AG04450 (cell line): ENCODE measurements around the gene TSPOAP1. TPM values are rescaled to one million over a fixed set of nuclear protein-coding genes. Genes with fewer than 3 reads are reported as not detected.
A peak's percentile ranks its signal among the peaks of the same experiment; 100 is the strongest.

Experiments
- CTCF ChIA-PET: fragments of 300-600, 350-600 bp; formaldehyde crosslinking; extraction: SDS; loops from one replicate; lab custom pipeline; 2022; ENCODE audit warnings: antibody characterized with exemption, inconsistent platforms; lab: Charles Lee
- POLR2A ChIA-PET: fragments of 350-600 bp; formaldehyde crosslinking; extraction: SDS; loops from one replicate; lab custom pipeline; 2021; ENCODE audit warnings: antibody characterized with exemption, inconsistent platforms; lab: Yijun Ruan, JAX
- DNase-seq: peaks from one replicate; pipeline ENCODE4 v3.0.0-alpha.2; 2011; ENCODE audit warnings: low read depth, low spot score
- H3K27ac ChIP-seq: one replicate; pipeline ENCODE4 v1.5.1; 2012; ENCODE audit warnings: low read depth, low read length, control low read depth
- H3K27me3 ChIP-seq: one replicate; pipeline ENCODE4 v1.6.0; 2012; ENCODE audit warnings: low read length; ENCODE audit not compliant: control insufficient read depth, insufficient read depth
- H3K4me3 ChIP-seq: 2 replicates; pipeline ENCODE4 v1.5.1; 2011; ENCODE audit warnings: mild to moderate bottlenecking, low read depth, low read length, control low read depth
- H3K9me3 ChIP-seq: 2 replicates; pipeline ENCODE4 v1.5.1; 2012; ENCODE audit warnings: low read length; ENCODE audit not compliant: control insufficient read depth, insufficient read depth
- polyA plus RNA-seq: library from polyadenylated mRNA; depleted of rRNA; stranded (reverse); fragments of >200 nt; gene quantifications from 2 replicates; pipeline ENCODE4 v1.2.3, GENCODE V29; 2011
- TF ChIP-seq, protein P1 (sequence below): IDR thresholded peaks from 2 replicates; pipeline ENCODE4 v1.5.1; 2011; ENCODE audit warnings: low read depth, low read length, control low read depth, inconsistent platforms

TSPOAP1 gene
- polyA plus RNA-seq, 1 experiment = 1.7 TPM

DNA sequence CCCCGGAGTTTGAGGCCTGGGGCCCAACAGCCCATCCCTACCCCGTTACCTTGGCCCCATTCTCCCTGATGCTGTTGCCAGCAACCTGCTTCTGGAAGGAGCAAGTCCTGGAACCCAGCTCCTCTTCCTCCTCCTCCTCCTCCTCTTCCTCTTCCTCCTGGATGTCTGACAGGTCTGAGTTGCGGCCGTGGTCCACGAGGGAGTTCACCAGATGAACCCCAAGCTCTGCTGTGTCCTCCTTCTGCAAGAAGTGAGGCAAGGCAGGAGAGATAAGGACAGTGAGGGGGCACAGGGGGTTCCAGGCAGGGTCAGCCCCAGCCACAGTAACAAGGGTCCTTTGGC is 18.7 kb downstream of the TSPOAP1 start:
- Histone ChIP-seq H3K9me3 (no peaks in the 10 kb centered on the region; the same call in 1 of the 2 replicates), H3K27me3 (no peaks in the 10 kb centered on the region), H3K27ac (no peak overlapping the region), H3K4me3 (no peak overlapping the region)
- ChIA-PET POLR2A (no interaction called here), CTCF (interaction anchor here (0.6 kb wide), 2 partner anchors 60 kb away, joined by 3 to 6 read pairs; no protein-coding TSS in a partner anchor)
- TF ChIP-seq, protein P1, sequence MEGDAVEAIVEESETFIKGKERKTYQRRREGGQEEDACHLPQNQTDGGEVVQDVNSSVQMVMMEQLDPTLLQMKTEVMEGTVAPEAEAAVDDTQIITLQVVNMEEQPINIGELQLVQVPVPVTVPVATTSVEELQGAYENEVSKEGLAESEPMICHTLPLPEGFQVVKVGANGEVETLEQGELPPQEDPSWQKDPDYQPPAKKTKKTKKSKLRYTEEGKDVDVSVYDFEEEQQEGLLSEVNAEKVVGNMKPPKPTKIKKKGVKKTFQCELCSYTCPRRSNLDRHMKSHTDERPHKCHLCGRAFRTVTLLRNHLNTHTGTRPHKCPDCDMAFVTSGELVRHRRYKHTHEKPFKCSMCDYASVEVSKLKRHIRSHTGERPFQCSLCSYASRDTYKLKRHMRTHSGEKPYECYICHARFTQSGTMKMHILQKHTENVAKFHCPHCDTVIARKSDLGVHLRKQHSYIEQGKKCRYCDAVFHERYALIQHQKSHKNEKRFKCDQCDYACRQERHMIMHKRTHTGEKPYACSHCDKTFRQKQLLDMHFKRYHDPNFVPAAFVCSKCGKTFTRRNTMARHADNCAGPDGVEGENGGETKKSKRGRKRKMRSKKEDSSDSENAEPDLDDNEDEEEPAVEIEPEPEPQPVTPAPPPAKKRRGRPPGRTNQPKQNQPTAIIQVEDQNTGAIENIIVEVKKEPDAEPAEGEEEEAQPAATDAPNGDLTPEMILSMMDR = no peak
- DNase-seq = no peak

DNA sequence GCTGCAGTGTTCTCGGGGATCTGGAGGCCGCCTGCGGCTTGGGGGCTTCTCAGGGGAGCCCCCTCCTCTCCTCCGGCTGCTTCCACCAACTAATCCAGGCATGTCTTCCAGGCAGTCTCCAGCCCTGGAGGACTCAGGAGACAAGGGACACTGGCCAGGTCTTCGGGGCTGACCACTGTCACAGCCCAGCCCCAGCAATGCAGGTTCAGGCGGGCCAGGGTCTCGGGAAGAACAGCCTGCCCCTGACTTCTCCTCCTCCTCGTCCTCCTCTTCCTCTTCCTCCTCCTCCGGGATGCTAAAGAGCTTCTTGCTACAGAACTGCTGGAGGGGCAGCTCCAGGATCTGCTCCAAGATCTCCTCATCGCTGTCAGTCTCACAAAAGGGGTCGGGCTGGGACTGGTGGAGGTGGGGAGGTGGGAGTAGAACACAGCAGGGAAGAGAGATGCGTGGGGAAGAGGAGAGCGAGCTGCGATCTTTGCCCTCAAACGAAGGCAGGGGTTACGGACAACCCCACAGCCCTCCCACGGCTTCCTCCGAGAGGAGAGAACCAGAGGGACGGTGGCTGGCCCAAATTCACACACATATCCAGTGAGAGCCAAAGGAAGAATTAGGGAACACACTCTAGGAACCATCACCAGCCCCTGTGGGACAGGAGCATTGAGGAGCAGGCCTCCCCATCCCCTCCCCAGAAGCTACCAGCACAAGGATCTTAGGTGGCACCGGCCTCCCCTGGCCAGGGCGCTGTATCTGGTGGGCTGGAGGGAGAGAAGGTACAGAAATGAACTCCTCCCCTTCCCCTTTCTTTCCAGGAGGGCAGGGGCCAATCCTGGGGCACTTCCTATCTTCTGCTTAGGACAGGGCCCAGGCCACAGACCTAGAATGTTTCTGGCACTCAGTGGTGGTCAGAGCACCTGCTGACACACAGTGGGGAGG is 19.3 kb downstream of the TSPOAP1 start:
- POLR2A ChIA-PET = no interaction called here
- Histone ChIP-seq H3K9me3 (no peaks in the 10 kb centered on the region; the same call in 1 of the 2 replicates), H3K4me3 (no peak overlapping the region), H3K27ac (no peak overlapping the region), H3K27me3 (no peaks in the 10 kb centered on the region)
- TF ChIP-seq, protein P1 = no peak
- CTCF ChIA-PET = interaction anchor here (0.6 to 2.2 kb wide), 3 partner anchors 59 to 108 kb away, joined by 3 to 12 read pairs (median 4); partner anchors contain the start of gene RNF43
- DNase-seq = no peak

DNA sequence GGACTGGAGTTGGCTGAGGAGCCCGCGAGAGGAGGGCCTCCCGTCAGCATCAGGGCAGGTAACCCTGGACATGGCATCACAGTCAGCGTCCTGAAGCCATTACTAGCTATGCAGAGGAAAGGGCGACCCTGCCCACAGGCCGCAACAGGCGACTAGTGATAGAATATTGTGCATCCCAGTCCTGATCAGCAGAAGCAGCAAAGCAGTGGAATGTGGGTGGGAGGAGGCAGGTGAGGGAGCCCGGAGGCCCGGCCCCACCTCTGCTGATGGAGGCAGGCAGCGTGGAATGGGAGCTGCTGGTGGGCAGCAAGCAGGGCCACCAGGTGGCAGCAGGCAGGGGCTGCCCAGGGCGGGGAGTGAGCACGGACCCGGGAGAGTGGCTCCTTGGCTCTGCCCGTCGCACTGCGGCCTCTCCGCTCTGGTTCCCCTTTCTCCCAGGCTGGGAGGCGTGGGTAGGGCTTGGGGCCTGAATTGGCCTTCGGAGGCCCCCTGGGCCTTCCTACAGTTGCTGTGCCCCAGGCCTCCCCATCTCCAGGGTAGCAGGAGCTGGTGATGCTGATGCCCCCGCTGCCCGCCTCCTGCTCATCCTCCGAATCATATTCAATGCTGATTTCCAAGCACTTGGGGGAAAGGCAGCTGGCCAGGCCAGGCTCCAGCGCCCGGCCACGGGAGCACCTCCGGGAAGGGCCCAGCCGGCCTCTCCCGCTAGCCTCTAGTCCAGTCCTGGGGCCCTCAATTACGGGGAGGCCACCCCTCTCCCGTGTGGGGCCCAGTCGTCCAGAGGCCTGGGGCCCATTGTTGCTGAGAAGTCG is 20.2 kb downstream of the TSPOAP1 start:
- H3K27me3 ChIP-seq = no peaks in the 10 kb centered on the region
- CTCF ChIA-PET = interaction anchor here (1.5 to 2.2 kb wide), 2 partner anchors 58 to 109 kb away, joined by 4 to 12 read pairs; partner anchors contain the start of gene RNF43
- POLR2A ChIA-PET = no interaction called here
- H3K27ac ChIP-seq = no peak overlapping the region
- H3K9me3 ChIP-seq = no peaks in the 10 kb centered on the region; the same call in 1 of the 2 replicates
- H3K4me3 ChIP-seq = no peak overlapping the region
- no peak for DNase-seq
- TF ChIP-seq, protein P1 = peak; percentile 38

DNA sequence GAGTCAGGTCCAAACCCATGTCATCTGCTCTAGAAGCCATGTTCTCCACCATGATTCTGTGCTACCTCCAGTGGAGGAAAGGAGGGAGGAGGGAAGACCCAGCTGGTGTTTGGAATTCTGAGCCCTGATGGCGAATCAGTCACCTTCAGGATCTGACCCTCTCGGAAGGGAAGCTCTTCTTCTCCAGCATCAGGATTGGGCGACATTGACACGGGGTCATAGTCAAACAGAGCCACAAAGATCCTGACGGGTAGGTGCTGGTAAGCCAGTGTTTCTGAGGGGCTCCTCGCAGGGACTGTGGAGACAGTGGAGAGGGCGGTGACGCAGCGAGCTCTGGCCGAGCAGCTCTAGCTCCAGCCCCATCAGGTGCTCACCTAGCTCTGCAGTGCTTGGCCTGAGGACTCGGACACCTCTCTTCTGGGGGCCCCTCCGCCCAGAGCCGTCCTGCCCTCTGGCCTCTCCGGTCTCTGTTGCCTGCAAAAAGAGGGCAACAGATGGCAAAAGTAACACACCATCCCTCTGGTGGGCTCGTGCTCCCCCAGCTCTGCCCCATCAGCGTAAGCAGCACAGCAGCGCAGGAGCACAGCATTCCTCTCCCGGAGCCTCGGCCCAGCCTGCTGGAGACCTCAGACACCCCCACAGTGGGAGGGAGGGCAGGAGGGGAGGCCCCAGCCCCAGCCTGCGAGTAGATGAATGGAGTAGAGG is 21.0 kb downstream of the TSPOAP1 start:
- Histone ChIP-seq H3K27me3 (no peaks in the 10 kb centered on the region), H3K27ac (no peak overlapping the region), H3K4me3 (no peak overlapping the region), H3K9me3 (no peaks in the 10 kb centered on the region; the same call in 1 of the 2 replicates)
- CTCF ChIA-PET = interaction anchor here (0.8 to 2.2 kb wide), 3 partner anchors 58 to 140 kb away, joined by 3 to 12 read pairs (median 4); partner anchors contain the start of gene RNF43
- POLR2A ChIA-PET = no interaction called here
- TF ChIP-seq, protein P1 = no peak
- DNase-seq = no peak
